GM12878 (cell line): ENCODE results near the gene ZSCAN10.

Experiments
- BHLHE40 ChIP-seq, 2 experiments: fragments of 450-650 bp in 1 of 2; IDR thresholded peaks; 2 replicates each; pipeline ENCODE4 v1.6.1; 2011 to 2017; ENCODE audit warnings: low read depth in 2 of 2, borderline replicate concordance in 1 of 2, improper control_type of control experiment in 1 of 2, low read length in 1 of 2, mild to moderate bottlenecking in 1 of 2
- POLR2A ChIP-seq: IDR thresholded peaks from 2 replicates; pipeline ENCODE4 v1.6.1; 2011; ENCODE audit warnings: low read depth, mild to moderate bottlenecking, low read length
- POLR2AphosphoS2 ChIP-seq: IDR thresholded peaks from 2 replicates; pipeline ENCODE4 v1.6.1; 2011; ENCODE audit warnings: low read depth, mild to moderate bottlenecking, low read length, improper control_type of control experiment, moderate library complexity

DNA sequence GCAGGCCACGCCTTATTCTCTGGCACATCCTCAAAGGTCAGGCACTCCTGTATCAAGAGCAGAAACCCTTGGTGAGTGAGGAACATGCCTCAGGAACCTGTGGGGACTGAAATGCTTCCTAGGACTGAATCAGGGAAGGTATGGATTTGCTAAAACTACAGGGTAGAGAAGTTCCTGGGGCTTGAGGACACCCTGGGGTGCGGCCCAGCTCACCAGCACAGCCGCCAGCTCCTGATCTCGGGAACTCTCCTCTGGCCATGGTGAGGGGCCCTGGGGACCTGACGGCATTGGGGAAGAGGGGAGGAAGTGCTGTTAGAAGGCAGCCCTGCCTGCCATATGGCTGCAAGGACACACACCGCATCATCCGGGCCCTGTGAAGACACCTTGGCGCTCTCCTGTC, 7.5 kb downstream of the ZSCAN10 start:
- TF ChIP-seq POLR2AphosphoS2 (no peak), POLR2A (no peak), BHLHE40 (IDR thresholded peaks at IDR 0.05; ENCODE audit: borderline replicate concordance in 1 of 2, low read depth in 2 of 2, low read length in 1 of 2) (no peak)
